ENCODE results near the gene RASGRF2.
A peak's percentile ranks its signal among the peaks of the same experiment; 100 is the strongest.

The RASGRF2 gene

DNA sequence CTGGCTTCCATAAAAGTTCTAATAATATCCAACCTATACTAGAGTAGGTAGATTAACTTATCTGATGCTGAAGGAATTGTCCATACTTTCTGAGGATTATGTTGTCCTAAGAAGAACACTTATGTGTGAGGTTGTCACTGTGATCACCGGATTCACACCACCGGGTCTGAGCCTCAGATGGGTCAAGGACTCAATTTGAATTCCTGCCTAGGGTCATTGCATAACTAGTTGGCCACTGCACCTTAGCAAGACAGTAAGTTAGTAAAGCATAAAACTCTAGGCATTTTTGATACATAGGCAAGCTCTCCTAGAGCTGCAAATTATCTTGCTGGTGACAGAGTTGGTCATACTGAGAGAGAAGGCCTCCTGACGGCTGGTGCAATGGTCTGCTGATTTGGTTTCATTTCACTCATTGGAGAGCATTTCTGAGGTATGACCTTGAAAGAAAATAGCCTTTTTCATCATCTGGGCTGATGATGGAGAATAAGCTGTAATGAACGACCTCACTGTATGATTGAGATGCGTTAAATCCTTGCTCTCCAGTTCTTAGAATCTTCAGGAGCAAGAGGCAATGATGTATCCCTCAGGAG lies 200.9 kb downstream of the RASGRF2 start:
- TF ChIP-seq, protein P1, sequence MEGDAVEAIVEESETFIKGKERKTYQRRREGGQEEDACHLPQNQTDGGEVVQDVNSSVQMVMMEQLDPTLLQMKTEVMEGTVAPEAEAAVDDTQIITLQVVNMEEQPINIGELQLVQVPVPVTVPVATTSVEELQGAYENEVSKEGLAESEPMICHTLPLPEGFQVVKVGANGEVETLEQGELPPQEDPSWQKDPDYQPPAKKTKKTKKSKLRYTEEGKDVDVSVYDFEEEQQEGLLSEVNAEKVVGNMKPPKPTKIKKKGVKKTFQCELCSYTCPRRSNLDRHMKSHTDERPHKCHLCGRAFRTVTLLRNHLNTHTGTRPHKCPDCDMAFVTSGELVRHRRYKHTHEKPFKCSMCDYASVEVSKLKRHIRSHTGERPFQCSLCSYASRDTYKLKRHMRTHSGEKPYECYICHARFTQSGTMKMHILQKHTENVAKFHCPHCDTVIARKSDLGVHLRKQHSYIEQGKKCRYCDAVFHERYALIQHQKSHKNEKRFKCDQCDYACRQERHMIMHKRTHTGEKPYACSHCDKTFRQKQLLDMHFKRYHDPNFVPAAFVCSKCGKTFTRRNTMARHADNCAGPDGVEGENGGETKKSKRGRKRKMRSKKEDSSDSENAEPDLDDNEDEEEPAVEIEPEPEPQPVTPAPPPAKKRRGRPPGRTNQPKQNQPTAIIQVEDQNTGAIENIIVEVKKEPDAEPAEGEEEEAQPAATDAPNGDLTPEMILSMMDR (IDR thresholded peaks at IDR 0.05; ENCODE audit: low read depth, low read length, missing control alignments): no peak
- no peak overlapping the region for H3K4me3 ChIP-seq (ENCODE audit: low read depth, low read length)
- DNase-seq (ENCODE audit: low read depth): no peak
- in situ Hi-C loops (cut with HindIII; ENCODE audit: low sequenced_read_pairs): no loop called here

DNA sequence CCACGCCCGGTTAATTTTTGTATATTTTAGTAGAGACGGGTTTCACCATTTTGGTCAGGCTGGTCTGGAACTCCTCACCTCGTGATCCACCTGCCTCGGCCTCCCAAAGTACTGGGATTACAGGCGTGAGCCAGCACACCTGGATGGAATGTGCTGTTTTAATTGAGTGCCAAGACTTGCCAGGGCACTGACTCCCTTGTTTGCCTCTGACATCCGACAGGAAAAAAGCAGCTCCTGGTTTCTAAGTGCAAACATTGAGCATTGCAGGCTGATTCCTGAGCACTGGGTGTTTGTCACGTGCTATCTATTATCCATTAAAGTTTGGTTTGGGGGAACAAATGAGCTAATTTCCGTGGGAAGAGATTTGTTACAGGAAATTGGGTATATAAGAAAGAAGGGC lies 202.3 kb downstream of the RASGRF2 start:
- in situ Hi-C loops (cut with HindIII; ENCODE audit: low sequenced_read_pairs): no loop called here

DNA sequence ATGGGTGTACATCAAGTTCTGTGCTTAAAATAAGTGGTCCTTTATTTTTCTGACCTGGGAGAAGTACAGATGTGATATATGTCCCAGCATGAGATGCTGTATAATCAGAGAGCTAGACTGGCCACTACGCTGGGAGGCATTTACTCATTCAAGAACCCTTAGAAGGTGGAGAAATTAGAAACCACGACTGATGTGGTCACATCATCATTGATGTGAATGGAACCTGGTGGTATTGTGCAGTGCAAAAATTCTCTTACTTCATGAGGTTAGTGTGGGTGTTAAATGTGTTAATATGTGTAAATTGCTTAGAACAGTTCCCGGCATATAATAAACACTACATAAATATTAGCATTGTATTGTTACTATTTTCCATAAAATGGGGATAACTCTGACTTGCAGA lies 203.5 kb downstream of the RASGRF2 start:
- H3K4me3 ChIP-seq (ENCODE audit: low read depth, low read length): no peak overlapping the region
- in situ Hi-C loops (cut with HindIII; ENCODE audit: low sequenced_read_pairs): no loop called here
- DNase-seq (ENCODE audit: low read depth): no peak
- TF ChIP-seq, protein P1 (IDR thresholded peaks at IDR 0.05; ENCODE audit: low read depth, low read length, missing control alignments): no peak

More for the DNA sequence above, 202.3 kb downstream of the RASGRF2 start:
- TF ChIP-seq, protein P1 (IDR thresholded peaks at IDR 0.05; ENCODE audit: low read depth, low read length, missing control alignments): no peak
- no peak for DNase-seq (ENCODE audit: low read depth)
- no peak overlapping the region for H3K4me3 ChIP-seq (ENCODE audit: low read depth, low read length)

DNA sequence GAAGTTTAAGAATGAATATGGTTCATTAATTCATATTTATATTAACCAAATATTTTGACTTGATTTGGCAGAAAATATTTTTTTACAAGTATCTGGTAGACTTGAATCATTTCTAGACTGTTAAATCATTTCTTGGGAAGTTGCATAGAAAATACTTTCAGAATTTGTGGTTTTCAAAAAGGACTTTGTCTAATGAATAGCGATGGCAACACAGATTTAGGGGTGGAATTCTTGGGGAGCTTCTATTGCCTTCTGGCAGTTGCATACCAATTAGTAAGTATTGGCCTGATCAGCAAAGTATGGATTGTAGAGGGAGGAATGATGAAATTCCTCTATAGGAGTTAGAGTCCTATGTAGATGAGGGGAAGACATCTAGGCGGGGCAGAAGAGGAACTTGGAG lies 204.3 kb downstream of the RASGRF2 start:
- TF ChIP-seq, protein P1 (IDR thresholded peaks at IDR 0.05; ENCODE audit: low read depth, low read length, missing control alignments): no peak
- in situ Hi-C loops (cut with HindIII; ENCODE audit: low sequenced_read_pairs): no loop called here
- no peak overlapping the region for H3K4me3 ChIP-seq (ENCODE audit: low read depth, low read length)
- peak; percentile 20 for DNase-seq (ENCODE audit: low read depth)

DNA sequence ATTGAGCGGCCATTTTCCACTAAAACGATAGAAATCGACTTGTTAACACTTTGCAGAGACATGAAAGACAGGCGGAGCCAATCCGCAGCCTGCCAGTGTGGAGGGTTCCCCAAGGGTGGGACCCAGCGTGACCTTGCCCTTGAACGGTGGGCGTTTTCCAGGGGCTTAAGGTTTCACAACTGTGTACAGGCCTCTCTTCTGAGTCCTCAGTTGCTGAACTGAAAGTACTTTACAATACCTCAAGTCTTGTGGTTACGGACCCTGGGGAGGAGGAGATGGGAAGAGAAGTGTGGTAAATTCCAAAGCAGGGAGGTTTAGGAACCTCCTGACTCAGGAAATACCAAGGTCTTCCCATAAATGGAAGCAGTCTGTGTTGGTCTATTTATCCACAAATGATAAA lies 204.8 kb downstream of the RASGRF2 start:
- DNase-seq (ENCODE audit: low read depth): peak; percentile 89

DNA sequence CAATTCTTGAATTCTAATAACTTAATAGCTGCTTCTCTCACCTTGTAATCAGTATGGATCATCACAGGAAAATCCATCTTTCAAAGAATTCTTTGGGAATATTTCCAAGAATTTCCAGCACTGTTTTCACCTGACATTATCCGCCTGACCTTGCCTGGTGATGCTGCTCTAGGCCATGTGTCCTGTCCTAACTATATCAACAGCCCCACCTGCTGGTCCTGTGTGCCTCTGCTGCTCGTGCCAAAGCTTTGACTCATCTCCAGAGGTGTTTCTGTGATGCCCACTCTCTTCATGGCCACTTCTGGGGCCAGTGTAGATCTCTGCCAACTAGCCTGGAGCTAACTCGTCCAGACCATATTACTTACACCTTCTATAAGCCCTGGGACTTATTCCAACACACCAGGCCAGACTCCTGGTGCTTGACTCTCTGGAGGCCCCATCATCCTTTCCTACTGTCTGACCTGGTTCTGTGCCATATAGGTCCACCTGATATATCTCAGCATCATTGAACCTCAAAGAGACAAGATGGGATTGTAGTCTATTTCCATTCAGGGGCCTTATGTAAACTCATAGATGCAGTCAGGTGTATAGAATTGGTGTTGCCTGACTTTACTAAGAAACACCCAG lies 205.4 kb downstream of the RASGRF2 start:
- no peak overlapping the region for H3K4me3 ChIP-seq (ENCODE audit: low read depth, low read length)
- DNase-seq (ENCODE audit: low read depth): peak; percentile 71
- in situ Hi-C loops (cut with HindIII; ENCODE audit: low sequenced_read_pairs): no loop called here
- TF ChIP-seq, protein P1 (IDR thresholded peaks at IDR 0.05; ENCODE audit: low read depth, low read length, missing control alignments): peak; percentile 85

More for the DNA sequence above, 204.8 kb downstream of the RASGRF2 start:
- in situ Hi-C loops (cut with HindIII; ENCODE audit: low sequenced_read_pairs): no loop called here
- no peak overlapping the region for H3K4me3 ChIP-seq (ENCODE audit: low read depth, low read length)
- TF ChIP-seq, protein P1 (IDR thresholded peaks at IDR 0.05; ENCODE audit: low read depth, low read length, missing control alignments): no peak
